CD4-positive, alpha-beta T cell treated with Interleukin-2 at 100 ng/mL for 4 hours (primary cell): ENCODE results near the gene CMSS1.

Experiments used
- DNase-seq: peaks from one replicate; pipeline ENCODE4 v3.0.0-alpha.2; 2020; ENCODE audit warnings: low spot score

CMSS1 gene

GRCh38 chr3:99960123-99960878, 142.6 kb downstream of the CMSS1 start:
- no peak for DNase-seq

GRCh38 chr3:99960941-99961340, 143.3 kb downstream of the CMSS1 start:
- no peak for DNase-seq

DNA sequence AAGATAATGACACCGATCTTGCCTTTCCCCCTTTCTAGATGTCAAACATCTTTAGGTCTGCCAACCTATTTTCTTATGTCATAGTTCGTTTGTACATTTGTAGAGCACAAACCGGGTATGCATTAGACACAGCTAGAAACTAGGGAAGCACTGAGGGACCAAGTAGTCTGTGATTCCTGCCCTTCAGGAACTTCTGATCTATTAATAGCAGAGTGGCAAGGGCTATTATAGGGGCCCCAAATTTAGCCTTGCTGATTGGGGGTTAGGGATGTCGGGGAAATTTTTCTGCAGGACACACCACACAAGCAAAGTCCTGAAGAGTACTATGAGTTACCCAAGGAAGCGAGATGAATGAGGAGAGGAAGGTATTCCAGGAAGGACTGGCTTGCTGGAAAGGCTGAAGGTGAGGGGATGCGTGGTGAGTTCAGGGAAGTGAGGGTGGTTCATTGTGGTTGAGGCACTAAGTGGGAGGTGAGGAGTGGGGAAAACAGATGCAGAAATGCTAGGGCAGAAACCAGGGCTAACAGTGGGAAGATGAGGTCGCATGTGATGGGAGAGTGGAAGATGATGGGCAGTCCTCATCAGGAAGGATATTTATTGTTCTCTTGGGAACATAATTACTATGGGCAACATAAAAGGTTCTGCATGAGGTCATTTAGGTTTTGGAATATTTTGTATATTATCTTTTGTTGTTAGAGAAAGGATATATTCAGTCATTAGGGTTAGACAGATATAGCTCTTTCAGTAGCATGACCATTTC, 144.3 kb downstream of the CMSS1 start:
- DNase-seq: no peak

GRCh38 chr3:99962703-99963102, 145.0 kb downstream of the CMSS1 start:
- no peak for DNase-seq

- DNase-seq: no peak
These were observed 147.4 kb downstream of the CMSS1 start for GRCh38 chr3:99965077-99965476.

DNA sequence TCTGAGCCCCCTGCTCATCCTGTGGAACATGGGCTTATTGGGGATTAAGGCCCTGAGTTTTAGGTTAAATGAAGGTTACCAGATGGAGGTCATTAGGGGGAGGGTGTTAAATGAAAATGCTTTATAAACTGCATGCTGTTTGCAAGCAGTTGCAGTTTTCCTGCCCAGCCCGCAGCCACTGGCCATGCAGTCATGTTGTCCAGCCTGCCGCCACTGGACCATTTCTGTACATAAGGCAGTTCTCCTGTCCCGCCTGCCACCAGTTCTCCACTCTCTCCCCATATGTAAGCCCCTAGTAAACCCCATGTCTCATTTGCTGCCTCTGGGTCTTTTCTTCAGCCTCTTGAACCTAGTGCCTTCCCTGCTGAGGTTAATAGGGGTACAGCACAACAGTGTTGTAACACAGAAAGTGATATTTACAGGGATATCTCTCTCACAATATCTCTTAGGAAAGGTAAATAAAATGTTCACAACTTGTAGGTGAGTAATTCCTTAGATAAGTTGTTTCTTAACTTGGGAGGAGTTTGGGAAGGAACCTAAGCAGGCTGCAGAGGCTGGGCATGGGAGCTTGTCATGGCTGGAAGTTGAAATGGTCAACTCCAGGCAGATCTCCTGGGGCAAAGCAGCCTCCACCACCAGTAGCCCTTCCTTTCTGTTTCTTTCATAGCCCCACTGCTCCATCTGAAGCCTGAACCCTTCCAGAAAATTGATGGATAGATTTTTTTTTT, 148.2 kb downstream of the CMSS1 start:
- no peak for DNase-seq

- DNase-seq: no peak
These were observed 149.2 kb downstream of the CMSS1 start for GRCh38 chr3:99966662-99967416.

GRCh38 chr3:99967796-99968195, 150.1 kb downstream of the CMSS1 start:
- no peak for DNase-seq

DNA sequence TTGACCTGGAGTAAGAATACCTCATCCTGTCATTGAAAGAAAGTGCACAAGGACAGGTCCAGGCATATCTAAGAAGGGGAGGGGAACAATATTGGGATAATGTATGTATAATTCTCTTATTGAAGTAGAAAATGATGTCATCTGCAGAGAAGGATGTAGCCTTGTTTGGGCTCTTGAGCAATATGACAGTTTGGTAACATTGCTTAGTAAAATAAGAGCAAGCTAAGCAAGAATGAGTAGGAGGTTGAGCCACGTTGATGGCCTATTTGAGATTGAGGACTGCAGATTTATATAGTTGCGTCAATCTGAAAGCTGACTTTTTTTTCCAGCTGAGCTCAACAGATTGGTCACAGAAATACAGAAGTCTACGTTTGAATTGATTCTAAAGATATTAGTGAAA, 151.5 kb downstream of the CMSS1 start:
- no peak for DNase-seq

DNA sequence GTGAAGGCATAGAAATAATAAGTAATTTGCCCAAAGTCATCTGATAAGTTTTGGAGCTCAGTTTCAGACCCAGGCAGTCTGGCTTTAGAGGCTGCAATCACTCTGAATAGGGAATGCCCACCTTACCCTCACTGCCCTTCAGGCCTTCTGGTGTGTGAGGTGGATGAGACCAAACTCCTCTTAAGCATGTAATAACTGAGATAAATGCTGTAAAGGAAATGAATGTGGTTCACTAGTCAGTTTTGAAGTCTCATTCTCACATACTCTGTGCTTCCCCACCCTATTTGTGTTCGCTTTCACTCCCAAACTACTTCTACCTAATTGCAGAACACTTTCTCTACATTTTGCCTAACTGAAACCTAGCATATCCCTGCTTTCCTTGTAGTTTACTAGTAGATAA, 152.5 kb downstream of the CMSS1 start:
- DNase-seq: no peak

DNA sequence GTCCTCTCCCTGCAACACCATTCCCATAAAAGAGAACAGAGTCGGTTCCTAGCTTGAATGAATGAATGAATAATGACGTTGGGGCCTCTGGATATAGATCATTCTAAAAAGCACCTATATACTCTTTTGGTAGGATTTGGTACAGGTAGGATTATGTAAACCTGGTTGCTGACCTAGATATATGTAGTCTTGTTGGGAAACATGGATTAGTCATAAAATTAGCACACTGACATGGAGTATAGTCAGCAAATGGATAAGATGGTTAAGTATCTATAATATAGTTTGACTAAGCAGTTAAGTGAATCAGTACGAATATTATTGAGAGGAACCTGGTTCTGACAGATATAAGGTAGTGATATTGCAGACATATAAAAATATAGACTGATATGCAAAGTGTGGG, 154.1 kb downstream of the CMSS1 start:
- no peak for DNase-seq

GRCh38 chr3:99972380-99973104, 154.9 kb downstream of the CMSS1 start:
- no peak for DNase-seq

DNA sequence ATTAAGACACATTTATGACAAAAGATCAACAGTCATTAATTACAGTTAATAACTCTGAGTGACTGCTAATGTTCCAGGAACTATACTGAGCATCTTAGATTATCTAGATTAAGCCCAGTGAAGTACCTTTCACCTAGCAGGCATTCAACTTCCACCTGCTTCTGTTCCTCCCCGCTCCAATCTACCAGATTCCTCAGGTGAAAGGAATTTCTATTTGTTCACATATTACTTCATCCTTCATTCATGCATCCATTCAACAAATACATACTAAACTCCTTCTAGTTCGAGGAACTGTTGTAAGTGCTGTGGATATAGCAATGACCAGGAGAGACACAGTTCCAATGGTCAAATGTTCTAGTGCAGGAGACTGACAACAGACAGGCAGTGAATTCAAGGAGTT, 157.3 kb downstream of the CMSS1 start:
- no peak for DNase-seq

GRCh38 chr3:99976584-99976983, 158.9 kb downstream of the CMSS1 start:
- no peak for DNase-seq

DNA sequence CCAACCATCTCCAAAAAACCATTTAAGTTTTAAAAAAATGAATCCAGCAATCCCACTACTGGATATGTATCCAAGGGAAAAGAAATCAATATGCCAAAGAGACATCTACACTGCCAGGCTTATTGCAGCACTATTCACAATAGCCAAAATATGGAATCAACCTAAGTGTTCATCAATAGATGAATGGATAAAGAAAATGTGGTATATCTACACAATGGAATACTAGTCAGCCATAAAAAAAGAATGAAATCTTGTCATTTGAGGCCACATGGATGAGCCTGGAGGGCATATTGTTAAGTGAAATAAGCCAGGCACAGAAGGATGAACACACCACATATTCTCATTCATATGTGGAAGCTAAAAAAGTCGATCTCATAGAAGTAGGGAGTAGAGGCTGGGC, 160.6 kb downstream of the CMSS1 start:
- DNase-seq: no peak

DNA sequence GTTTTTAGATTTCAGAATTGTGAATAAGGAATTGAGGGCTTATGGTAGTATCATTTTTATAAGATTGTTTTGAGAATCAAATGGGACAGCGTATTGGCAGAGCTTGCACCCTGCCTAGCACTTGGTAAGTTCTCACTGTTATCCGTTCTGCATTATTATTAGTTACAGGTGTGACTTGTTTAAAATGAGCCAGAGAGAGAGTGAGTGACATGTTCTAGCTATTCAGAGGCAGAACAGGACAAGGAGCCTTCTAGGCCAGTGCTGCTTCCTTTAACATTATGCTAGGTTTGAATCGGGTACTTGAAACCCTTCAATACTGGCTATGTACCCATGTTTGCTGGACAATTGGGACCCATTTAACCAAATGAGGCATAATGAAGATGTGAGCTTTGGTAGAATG, 162.9 kb downstream of the CMSS1 start:
- no peak for DNase-seq

- DNase-seq: no peak
These were observed 163.5 kb downstream of the CMSS1 start for GRCh38 chr3:99981138-99981537.

DNA sequence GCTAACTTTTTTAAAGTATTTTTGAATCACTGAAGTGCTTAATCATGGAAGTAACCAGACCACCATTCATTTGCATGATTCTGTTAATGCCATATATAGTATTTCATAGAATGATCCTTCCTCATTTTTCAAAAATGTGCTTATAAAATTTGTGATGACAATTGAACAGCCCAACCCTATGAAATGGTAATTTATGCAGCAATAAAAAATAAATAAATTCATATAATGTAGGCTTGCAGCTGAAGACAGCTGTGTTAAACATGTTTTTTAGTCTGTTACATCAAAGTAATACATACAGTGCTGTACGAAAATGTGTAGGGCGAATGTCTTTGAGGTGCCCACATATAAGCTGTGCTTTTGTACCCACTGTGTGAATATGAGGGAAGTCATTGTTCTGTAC, 165.0 kb downstream of the CMSS1 start:
- DNase-seq: no peak

GRCh38 chr3:99984139-99984538, 166.5 kb downstream of the CMSS1 start:
- no peak for DNase-seq

DNA sequence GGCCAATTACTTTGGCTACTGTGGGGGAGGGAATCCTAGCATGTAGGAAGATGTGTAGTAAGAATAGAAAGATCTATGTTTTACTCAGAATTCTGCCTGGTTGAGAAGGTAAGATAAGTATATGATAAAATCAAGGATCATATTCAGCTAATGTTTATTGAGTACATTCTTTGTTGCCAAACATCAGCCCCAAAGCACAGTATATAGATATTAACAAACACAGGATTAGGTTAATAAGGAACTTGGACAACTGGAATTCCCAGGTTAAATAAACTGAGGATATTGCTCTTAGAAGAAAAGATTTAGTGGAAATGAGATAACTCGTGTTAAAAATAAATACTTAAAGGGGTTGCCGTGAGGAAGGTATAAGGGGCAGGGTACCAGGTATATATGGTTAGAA, 167.0 kb downstream of the CMSS1 start:
- no peak for DNase-seq

GRCh38 chr3:99990179-99990578, 172.5 kb downstream of the CMSS1 start:
- no peak for DNase-seq

DNA sequence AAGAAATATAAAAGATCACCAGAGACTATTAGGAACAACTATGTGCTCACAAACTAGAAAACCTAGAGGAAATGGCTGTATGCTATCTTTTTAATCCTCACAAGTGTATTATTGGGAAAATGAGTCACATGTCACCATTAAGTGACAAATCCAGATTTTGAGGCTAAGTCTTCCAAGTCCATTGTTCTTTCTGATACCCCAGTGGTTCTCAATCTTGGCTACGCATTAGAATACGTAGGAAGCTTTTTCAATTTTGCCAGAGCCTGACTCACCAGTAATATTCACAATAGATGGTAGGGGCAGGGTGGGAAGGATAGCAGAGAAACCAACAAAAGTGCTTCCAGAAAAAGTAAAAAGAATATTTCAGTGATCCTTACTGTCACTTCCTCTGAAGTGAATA, 179.6 kb downstream of the CMSS1 start:
- no peak for DNase-seq
